ENCODE data around the gene OOSP4A. TPM values are rescaled to one million over a fixed set of nuclear protein-coding genes. Genes with fewer than 3 reads are reported as not detected.
"Not testable (repeated sequence)": the region's sequence is repeated elsewhere in the genome, so short reads cannot be mapped to it uniquely, and the experiment has no call there.

OOSP4A gene
- total and polyA plus RNA-seq, 4 experiments from 2014 or later = not detected

- H3K4me3 Mint-ChIP-seq = no peak overlapping the region
Observed at GRCh38 chr11:59981106-59981770, 17.4 kb downstream of the OOSP4A start.

GRCh38 chr11:59982037-59982436 lies 18.2 kb downstream of the OOSP4A start:
- CTCF ChIA-PET (ENCODE audit: partially characterized antibody); H3K36me3 ChIP-seq (ENCODE audit: insufficient read depth, low read length); H3K27me3 Mint-ChIP-seq; H3K27ac ChIP-seq (ENCODE audit: low read depth, low read length); H3K9me3 ChIP-seq (ENCODE audit: control insufficient read depth in 1 of 2, low read length in 2 of 2); POLR2A ChIA-PET (ENCODE audit: partially characterized antibody); H3K27ac Mint-ChIP-seq; H3K27me3 ChIP-seq (ENCODE audit: insufficient read depth, low read length); H3K4me1 ChIP-seq (ENCODE audit: insufficient read depth, low read length); H3K4me1 Mint-ChIP-seq; H3K36me3 Mint-ChIP-seq; H3K4me3 ChIP-seq (ENCODE audit: low read length in 2 of 2); H3K9me3 Mint-ChIP-seq; intact Hi-C loops (cut with micrococcal nuclease); DNase-seq; H3K4me3 Mint-ChIP-seq: not testable (repeated sequence)

More at GRCh38 chr11:59981106-59981770, 17.4 kb downstream of the OOSP4A start:
- Histone ChIP-seq H3K27me3 (ENCODE audit: insufficient read depth, low read length) (no peaks in the 10 kb centered on the region), H3K27ac (ENCODE audit: low read depth, low read length) (no peak overlapping the region), H3K4me3 (ENCODE audit: low read length in 2 of 2) (no peak overlapping the region), H3K36me3 (ENCODE audit: insufficient read depth, low read length) (no peaks in the 10 kb centered on the region), H3K9me3 (ENCODE audit: control insufficient read depth in 1 of 2, low read length in 2 of 2) (no peaks in the 10 kb centered on the region), H3K4me1 (ENCODE audit: insufficient read depth, low read length) (no peaks in the 10 kb centered on the region)
- Mint-ChIP-seq H3K27ac (no peak overlapping the region), H3K4me1 (no peaks in the 10 kb centered on the region), H3K36me3 (no peaks in the 10 kb centered on the region), H3K27me3 (peaks cover 8 to 10% of the 10 kb centered on the region in 2 donors), H3K9me3 (no peaks in the 10 kb centered on the region)
- no peak for DNase-seq
- ChIA-PET CTCF (ENCODE audit: partially characterized antibody) (no interaction called here), POLR2A (ENCODE audit: partially characterized antibody) (no interaction called here)
- intact Hi-C loops (cut with micrococcal nuclease) = no loop called here

- H3K9me3 Mint-ChIP-seq = no peaks in the 10 kb centered on the region
- ChIA-PET POLR2A (ENCODE audit: partially characterized antibody) (no interaction called here), CTCF (ENCODE audit: partially characterized antibody) (no interaction called here)
- no peak overlapping the region for H3K4me3 Mint-ChIP-seq
- no peaks in the 10 kb centered on the region for H3K4me1 Mint-ChIP-seq
- no peaks in the 10 kb centered on the region for H3K36me3 Mint-ChIP-seq
- H3K9me3 ChIP-seq (ENCODE audit: control insufficient read depth in 1 of 2, low read length in 2 of 2) = no peaks in the 10 kb centered on the region
- no peaks in the 10 kb centered on the region for H3K4me1 ChIP-seq (ENCODE audit: insufficient read depth, low read length)
- no peak overlapping the region for H3K27ac Mint-ChIP-seq
- H3K27me3 ChIP-seq (ENCODE audit: insufficient read depth, low read length) = no peaks in the 10 kb centered on the region
- peaks cover 6 to 10% of the 10 kb centered on the region in 2 donors for H3K27me3 Mint-ChIP-seq
- no peak overlapping the region for H3K4me3 ChIP-seq (ENCODE audit: low read length in 2 of 2)
- no peaks in the 10 kb centered on the region for H3K36me3 ChIP-seq (ENCODE audit: insufficient read depth, low read length)
- intact Hi-C loops (cut with micrococcal nuclease) = no loop called here
- DNase-seq = no peak
- H3K27ac ChIP-seq (ENCODE audit: low read depth, low read length) = no peak overlapping the region
Observed at GRCh38 chr11:59983212-59983611, 19.4 kb downstream of the OOSP4A start.

GRCh38 chr11:59984368-59984767 lies 20.5 kb downstream of the OOSP4A start:
- Mint-ChIP-seq H3K4me1 (no peaks in the 10 kb centered on the region), H3K27me3 (peaks cover 5 to 7% of the 10 kb centered on the region in 2 donors), H3K36me3 (no peaks in the 10 kb centered on the region), H3K4me3 (no peak overlapping the region), H3K27ac (no peak overlapping the region), H3K9me3 (peaks cover 0 to 6% (median 0%) of the 10 kb centered on the region in 8 donors)
- Histone ChIP-seq H3K27ac (ENCODE audit: low read depth, low read length) (no peak overlapping the region), H3K4me3 (ENCODE audit: low read length in 2 of 2) (no peak overlapping the region), H3K9me3 (ENCODE audit: control insufficient read depth in 1 of 2, low read length in 2 of 2) (no peaks in the 10 kb centered on the region), H3K36me3 (ENCODE audit: insufficient read depth, low read length) (no peaks in the 10 kb centered on the region), H3K4me1 (ENCODE audit: insufficient read depth, low read length) (no peaks in the 10 kb centered on the region), H3K27me3 (ENCODE audit: insufficient read depth, low read length) (no peaks in the 10 kb centered on the region)
- DNase-seq = no peak
- ChIA-PET CTCF (ENCODE audit: partially characterized antibody) (no interaction called here), POLR2A (ENCODE audit: partially characterized antibody) (no interaction called here)
- intact Hi-C loops (cut with micrococcal nuclease) = no loop called here

GRCh38 chr11:59990421-59990820 lies 26.6 kb downstream of the OOSP4A start:
- no peaks in the 10 kb centered on the region for H3K36me3 Mint-ChIP-seq

GRCh38 chr11:59992425-59992824 lies 28.6 kb downstream of the OOSP4A start:
- Histone ChIP-seq H3K36me3 (ENCODE audit: insufficient read depth, low read length) (no peaks in the 10 kb centered on the region), H3K27ac (ENCODE audit: low read depth, low read length) (no peak overlapping the region), H3K4me1 (ENCODE audit: insufficient read depth, low read length) (no peaks in the 10 kb centered on the region), H3K27me3 (ENCODE audit: insufficient read depth, low read length) (no peaks in the 10 kb centered on the region), H3K9me3 (ENCODE audit: control insufficient read depth in 1 of 2, low read length in 2 of 2) (no peaks in the 10 kb centered on the region), H3K4me3 (ENCODE audit: low read length in 2 of 2) (no peak overlapping the region)
- Mint-ChIP-seq H3K36me3 (no peaks in the 10 kb centered on the region), H3K27ac (no peak overlapping the region), H3K27me3 (peaks cover 3 to 13% of the 10 kb centered on the region in 2 donors), H3K9me3 (peaks cover 2 to 32% (median 17%) of the 10 kb centered on the region in 8 donors), H3K4me3 (no peak overlapping the region), H3K4me1 (no peaks in the 10 kb centered on the region)
- intact Hi-C loops (cut with micrococcal nuclease) = no loop called here
- no peak for DNase-seq
- CTCF ChIA-PET (ENCODE audit: partially characterized antibody) = no interaction called here
- POLR2A ChIA-PET (ENCODE audit: partially characterized antibody) = no interaction called here

More at GRCh38 chr11:59990421-59990820, 26.6 kb downstream of the OOSP4A start:
- H3K9me3 ChIP-seq (ENCODE audit: control insufficient read depth in 1 of 2, low read length in 2 of 2) = no peaks in the 10 kb centered on the region
- H3K4me1 ChIP-seq (ENCODE audit: insufficient read depth, low read length) = no peaks in the 10 kb centered on the region
- no peak overlapping the region for H3K4me3 ChIP-seq (ENCODE audit: low read length in 2 of 2)
- H3K27ac ChIP-seq (ENCODE audit: low read depth, low read length) = no peak overlapping the region
- H3K27ac Mint-ChIP-seq = no peak overlapping the region
- no peak for DNase-seq
- H3K27me3 Mint-ChIP-seq = peaks cover 3 to 11% of the 10 kb centered on the region in 2 donors
- peaks cover 2 to 32% (median 17%) of the 10 kb centered on the region in 8 donors for H3K9me3 Mint-ChIP-seq
- POLR2A ChIA-PET (ENCODE audit: partially characterized antibody) = no interaction called here
- CTCF ChIA-PET (ENCODE audit: partially characterized antibody) = no interaction called here
- no peaks in the 10 kb centered on the region for H3K36me3 ChIP-seq (ENCODE audit: insufficient read depth, low read length)
- intact Hi-C loops (cut with micrococcal nuclease) = no loop called here
- no peak overlapping the region for H3K4me3 Mint-ChIP-seq
- H3K4me1 Mint-ChIP-seq = no peaks in the 10 kb centered on the region
- no peaks in the 10 kb centered on the region for H3K27me3 ChIP-seq (ENCODE audit: insufficient read depth, low read length)

GRCh38 chr11:59997800-59998199 lies 34.0 kb downstream of the OOSP4A start:
- Histone ChIP-seq H3K27me3 (ENCODE audit: insufficient read depth, low read length) (no peaks in the 10 kb centered on the region), H3K4me3 (ENCODE audit: low read length in 2 of 2) (no peak overlapping the region), H3K9me3 (ENCODE audit: control insufficient read depth in 1 of 2, low read length in 2 of 2) (no peaks in the 10 kb centered on the region), H3K36me3 (ENCODE audit: insufficient read depth, low read length) (no peaks in the 10 kb centered on the region), H3K27ac (ENCODE audit: low read depth, low read length) (no peak overlapping the region), H3K4me1 (ENCODE audit: insufficient read depth, low read length) (no peaks in the 10 kb centered on the region)
- no peak for DNase-seq
- Mint-ChIP-seq H3K4me1 (no peaks in the 10 kb centered on the region), H3K27ac (no peak overlapping the region), H3K9me3 (peaks cover 0 to 5% (median 2%) of the 10 kb centered on the region in 8 donors), H3K36me3 (no peaks in the 10 kb centered on the region), H3K4me3 (no peak overlapping the region), H3K27me3 (peaks cover 4 to 8% of the 10 kb centered on the region in 2 donors)
- POLR2A ChIA-PET (ENCODE audit: partially characterized antibody) = no interaction called here
- CTCF ChIA-PET (ENCODE audit: partially characterized antibody) = no interaction called here
- intact Hi-C loops (cut with micrococcal nuclease) = no loop called here

GRCh38 chr11:59999691-60000090 lies 35.9 kb downstream of the OOSP4A start:
- no peaks in the 10 kb centered on the region for H3K36me3 Mint-ChIP-seq
- Histone ChIP-seq H3K27me3 (ENCODE audit: insufficient read depth, low read length) (no peaks in the 10 kb centered on the region), H3K4me3 (ENCODE audit: low read length in 2 of 2) (no peak overlapping the region), H3K27ac (ENCODE audit: low read depth, low read length) (no peak overlapping the region), H3K9me3 (ENCODE audit: control insufficient read depth in 1 of 2, low read length in 2 of 2) (no peaks in the 10 kb centered on the region), H3K36me3 (ENCODE audit: insufficient read depth, low read length) (no peaks in the 10 kb centered on the region), H3K4me1 (ENCODE audit: insufficient read depth, low read length) (no peaks in the 10 kb centered on the region)
- peaks cover 5 to 9% of the 10 kb centered on the region in 2 donors for H3K27me3 Mint-ChIP-seq
- ChIA-PET CTCF (ENCODE audit: partially characterized antibody) (no interaction called here), POLR2A (ENCODE audit: partially characterized antibody) (no interaction called here)
- H3K9me3 Mint-ChIP-seq = peaks cover 0 to 2% (median 0%) of the 10 kb centered on the region in 8 donors
- intact Hi-C loops (cut with micrococcal nuclease) = no loop called here
- no peak overlapping the region for H3K4me3 Mint-ChIP-seq
- H3K4me1 Mint-ChIP-seq = no peaks in the 10 kb centered on the region
- DNase-seq = no peak
- no peak overlapping the region for H3K27ac Mint-ChIP-seq

Measured in CD4-positive, alpha-beta memory T cell (primary cell).